Measurements from ENCODE around the gene NDUFS6.

The NDUFS6 gene

GRCh38 chr5:1783216-1783554 lies 18.0 kb upstream of the NDUFS6 start:
- DNase-seq (ENCODE audit: low spot score) = peak; percentile 95

DNA sequence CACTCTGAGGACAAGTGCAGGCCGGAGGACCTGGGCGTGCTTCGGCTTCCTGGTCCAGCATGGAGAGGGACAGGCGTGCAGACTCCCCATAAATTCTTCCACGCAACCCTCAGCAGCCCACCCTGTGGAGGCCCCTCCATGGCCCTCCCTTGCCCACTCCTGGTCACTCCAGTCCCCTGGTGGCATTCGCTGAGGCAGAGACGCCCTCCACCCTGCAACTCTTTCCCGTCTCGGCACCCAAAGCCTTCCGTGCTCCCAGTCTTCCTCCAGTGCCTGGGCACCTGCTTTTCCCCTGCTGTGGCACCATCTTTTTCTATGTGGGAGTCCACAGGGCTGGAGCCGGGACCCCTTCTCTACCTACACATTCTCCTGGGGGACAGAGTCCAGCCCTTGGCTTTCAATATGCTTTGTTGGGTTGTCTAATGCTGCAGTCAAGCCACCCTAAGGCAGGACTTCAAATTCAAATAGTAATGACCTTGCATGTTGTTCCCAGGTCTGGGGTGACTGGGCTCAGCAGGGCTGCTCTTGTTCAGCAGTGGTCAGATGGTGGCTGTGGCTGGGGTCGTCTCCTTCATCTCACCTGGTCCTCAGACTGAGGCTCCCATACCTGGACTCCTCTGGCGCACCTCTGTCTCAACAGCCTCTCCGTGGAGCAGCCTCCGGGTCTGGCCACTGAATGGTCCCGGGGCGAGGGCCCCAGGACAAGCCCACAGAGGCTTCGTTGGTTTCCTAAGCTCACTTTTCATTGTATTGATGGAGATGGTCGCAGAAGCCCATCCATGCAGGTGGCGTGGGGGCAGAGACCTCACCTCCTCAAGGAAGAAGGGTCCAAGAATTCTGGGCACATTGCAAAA lies 16.8 kb upstream of the NDUFS6 start:
- peak; percentile 45 for DNase-seq (ENCODE audit: low spot score)

GRCh38 chr5:1785062-1785461 lies 16.1 kb upstream of the NDUFS6 start:
- DNase-seq (ENCODE audit: low spot score) = peak; percentile 90

DNA sequence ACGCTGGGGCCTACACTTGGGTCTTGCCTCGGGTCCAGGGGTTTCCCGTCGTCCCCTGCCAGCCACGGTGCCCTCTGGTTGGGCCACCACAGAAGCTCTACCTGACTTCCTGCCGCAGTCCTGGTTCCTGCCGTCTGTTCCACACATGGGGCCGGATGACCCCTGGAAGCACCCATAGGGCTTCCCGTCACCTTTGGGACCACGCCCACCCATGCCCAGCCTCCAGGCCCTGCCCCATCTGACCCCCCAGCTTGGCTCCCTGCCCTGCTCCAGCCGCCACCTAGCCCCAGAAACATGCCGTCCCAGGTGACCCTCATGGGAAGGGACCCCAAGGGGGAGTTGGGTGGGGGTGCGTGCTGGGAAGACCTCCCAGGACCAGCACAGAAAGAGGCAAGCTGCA lies 15.2 kb upstream of the NDUFS6 start:
- DNase-seq (ENCODE audit: low spot score) = no peak

DNA sequence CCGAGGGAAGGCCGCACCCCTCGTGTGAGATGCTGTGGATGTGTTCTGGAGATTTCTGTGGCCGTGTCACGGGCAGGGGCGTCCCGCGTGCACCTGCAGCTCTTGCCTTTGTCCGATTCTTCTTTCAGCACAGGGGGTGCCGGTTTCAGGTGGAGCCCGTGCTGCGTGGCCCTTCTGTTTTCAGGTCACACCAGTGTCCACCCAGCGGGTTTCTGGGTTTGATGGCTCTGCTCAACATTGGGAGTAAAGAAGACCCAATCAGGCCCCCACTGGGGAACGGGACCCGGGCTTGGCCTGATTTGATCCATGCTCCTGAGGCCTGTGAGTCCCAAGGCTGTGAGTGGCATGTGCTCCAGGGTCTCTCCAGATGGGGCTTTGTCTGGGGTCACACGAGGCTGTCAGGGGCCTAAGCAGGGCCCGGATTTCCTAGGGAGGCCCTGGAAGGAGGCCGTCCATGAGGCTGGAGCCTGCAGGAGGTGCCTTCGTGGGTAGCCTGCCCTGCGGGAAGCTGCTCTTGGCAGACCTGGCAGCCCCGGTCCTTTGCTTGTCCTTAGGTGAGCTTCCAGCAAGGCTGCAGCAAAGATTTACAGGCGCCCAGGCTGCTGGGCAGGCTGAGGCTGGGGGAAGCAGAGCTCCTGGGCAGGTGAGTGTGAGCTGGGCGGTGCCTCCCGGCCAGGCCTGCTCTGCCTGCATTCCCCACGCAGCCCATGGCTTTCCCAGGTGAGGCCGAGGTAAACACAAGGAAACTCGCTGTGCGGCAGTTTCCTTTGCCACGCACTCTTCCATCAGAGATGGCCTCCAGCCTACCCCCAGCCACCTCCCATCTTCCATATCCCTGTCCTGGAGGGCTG lies 14.4 kb upstream of the NDUFS6 start:
- DNase-seq (ENCODE audit: low spot score) = no peak

- no peak for DNase-seq (ENCODE audit: low spot score)
Measured at GRCh38 chr5:1787472-1788047, 13.6 kb upstream of the NDUFS6 start.

- no peak for DNase-seq (ENCODE audit: low spot score)
Measured at GRCh38 chr5:1788200-1788599, 13.0 kb upstream of the NDUFS6 start.

- DNase-seq (ENCODE audit: low spot score) = no peak
Measured at GRCh38 chr5:1788828-1789227, 12.4 kb upstream of the NDUFS6 start.

- peak; percentile 92 for DNase-seq (ENCODE audit: low spot score)
Measured at GRCh38 chr5:1789438-1789833, 11.8 kb upstream of the NDUFS6 start.

- no peak for DNase-seq (ENCODE audit: low spot score)
Measured at GRCh38 chr5:1789834-1790471, 11.3 kb upstream of the NDUFS6 start.

DNA sequence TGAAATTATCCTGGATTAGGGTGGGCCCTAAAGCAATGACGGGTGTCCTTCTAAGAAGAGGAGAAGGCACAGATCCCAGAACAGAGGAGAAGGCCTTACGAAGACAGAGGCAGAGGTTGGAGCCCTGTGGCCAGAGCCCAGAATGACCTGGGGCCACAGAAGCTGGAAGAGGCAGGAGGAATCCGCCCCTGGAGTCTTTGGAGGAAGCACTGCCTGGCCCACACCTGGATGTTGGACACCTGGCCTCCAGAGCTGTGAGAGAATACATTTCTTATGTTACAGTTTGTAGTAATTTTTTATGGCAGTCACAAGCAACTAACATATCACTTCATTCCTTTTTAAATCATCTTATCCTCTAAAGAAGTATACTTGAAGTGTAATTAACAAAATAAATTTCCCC lies 10.0 kb upstream of the NDUFS6 start:
- no peak for DNase-seq (ENCODE audit: low spot score)

DNA sequence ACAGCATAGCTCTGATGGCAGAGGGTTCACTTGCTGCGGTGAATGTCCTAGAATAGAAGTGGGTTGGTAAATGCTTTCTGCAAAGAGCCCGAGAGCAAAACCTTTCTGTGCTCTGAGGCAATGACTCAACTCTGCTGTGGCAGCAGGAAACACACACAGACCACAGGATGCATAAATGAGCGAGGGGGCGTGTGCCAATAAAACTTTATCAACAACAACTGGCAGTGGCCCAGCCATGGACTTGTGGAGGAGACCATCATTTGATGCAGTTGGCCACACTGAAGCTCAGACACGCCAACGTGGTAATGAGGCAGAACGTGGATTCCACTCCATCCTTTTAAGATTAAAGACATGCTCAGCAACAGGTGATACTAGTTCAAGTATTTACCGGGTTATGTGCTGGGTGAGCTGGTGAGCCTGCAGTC lies 8.4 kb upstream of the NDUFS6 start:
- DNase-seq (ENCODE audit: low spot score) = peak; percentile 100

DNA sequence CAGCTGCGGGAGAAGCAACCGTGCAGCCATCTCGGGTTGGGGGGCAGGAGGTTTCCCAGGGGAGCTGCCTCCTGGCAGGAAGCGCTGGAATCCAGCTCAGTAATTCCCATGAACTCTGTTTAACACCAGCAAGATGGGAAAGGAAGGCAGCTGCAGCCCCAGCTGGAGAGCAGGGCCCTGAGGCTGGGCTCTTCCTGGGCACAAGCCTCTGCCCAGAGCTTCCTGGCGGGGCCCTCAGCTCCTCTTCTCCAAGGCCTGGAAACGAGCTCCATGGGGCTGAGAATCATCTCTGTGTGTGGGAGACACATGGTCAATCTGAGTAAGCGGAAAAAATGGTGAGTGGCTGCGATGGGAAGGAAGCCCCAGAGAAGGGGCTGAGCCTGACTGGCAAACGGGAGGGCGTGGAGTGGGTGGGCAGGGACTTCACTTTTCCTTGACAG lies 7.9 kb upstream of the NDUFS6 start:
- DNase-seq (ENCODE audit: low spot score) = no peak

DNA sequence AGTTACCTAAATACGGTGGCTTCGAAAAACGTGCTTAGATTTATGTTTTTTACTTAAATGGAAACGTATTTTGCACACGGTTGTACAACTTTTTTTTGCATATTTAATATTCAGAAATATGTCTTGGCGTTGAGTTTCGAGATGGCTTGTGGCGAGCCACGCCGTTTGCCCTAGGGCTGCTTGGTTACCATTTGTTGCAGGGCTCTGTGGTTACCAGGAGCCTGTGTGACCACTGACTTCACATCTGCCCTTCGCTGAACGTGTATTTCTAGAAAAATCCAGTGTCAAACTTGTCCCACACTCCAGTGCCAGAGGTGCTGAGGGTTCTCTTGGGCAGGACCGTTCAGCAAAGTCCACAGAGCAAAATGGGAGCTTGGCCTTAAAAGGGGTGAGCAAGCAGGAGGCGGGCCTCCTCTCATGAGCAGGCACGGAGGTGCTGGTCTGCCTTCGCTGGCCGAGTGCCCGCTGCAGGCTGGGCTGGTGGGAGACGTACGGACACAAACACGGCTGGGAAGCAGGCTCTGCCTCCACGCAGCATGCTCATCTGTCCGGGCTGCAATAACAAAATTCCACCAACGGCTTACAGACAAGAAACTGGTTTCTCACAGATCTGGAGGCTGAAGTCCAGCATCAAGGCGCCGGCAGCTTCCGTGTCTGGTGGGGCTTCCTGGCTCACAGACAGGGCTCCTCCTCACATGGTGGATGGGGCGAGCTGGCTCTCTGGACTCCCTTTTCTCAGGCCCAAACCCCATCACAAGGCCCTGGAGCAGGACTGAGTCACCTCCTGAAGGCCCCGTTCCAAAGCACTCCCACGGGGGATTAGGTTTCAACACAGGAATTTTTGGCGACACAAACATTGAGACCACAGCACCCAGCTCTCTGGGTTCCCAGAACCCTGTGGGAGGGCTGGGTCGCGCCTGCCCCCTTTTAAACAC lies 7.0 kb upstream of the NDUFS6 start:
- peak; percentile 54 for DNase-seq (ENCODE audit: low spot score)

- DNase-seq (ENCODE audit: low spot score) = no peak
Measured at GRCh38 chr5:1794901-1795290, 6.3 kb upstream of the NDUFS6 start.

- no peak for DNase-seq (ENCODE audit: low spot score)
Measured at GRCh38 chr5:1795506-1795905, 5.7 kb upstream of the NDUFS6 start.

- no peak for DNase-seq (ENCODE audit: low spot score)
Measured at GRCh38 chr5:1795931-1796330, 5.3 kb upstream of the NDUFS6 start.

GRCh38 chr5:1796371-1797102 lies 4.7 kb upstream of the NDUFS6 start:
- DNase-seq (ENCODE audit: low spot score) = no peak

DNA sequence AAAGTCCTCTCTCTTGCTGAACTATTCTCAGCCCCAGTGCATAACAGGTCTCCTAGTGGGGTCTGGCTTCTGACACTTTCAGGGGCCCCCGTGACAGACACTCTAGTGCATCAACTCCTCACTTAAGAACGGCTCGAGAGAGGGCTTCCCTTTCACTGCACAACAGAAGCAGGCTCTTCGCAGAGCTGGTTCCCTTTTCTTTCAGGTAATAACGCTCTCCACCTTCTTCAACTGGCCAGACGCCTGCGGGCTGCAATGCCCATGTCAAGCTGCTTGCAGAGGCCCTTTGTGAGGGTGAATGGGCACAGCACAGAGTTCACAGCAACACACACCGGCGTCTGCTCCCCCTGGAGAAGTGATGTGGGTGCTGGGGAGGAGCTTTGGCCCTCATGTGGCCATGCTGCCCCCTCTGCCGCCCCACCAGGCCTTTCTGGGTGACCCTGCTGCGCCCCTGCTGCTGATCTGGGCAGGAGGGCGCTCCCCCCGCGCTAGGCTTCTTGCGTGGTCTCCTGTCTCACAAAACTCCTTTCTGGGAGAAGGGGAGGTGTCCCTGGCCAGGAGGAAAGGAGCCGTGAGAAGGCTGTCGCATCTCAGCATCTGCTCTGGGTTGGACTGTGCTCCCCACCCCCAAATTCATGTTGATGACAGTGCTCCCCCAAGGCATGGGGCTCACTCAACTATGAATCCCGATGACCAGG lies 4.0 kb upstream of the NDUFS6 start:
- no peak for DNase-seq (ENCODE audit: low spot score)

DNA sequence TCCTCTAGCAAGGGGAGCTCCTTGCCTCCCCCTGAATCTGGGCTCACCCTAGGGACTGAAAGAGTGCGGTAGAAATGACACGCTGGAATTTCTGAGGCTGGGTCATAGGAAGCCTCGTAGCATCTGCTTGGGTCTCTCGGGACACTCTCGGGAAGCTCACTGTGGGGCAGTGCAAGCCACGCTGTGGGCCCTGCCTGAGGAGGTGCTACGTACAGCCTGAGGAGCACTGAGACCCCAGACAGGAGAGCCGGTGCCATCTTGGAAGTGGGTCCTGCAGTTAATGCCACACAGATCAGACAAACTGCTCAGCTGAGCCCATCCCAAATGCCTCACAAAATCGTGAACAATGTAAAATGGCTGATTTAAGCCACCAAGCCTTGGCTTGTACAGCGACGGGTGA lies 3.4 kb upstream of the NDUFS6 start:
- DNase-seq (ENCODE audit: low spot score) = no peak

Data from NAMALWA (cell line).